GM12878 (cell line): ENCODE measurements around the gene PODN. TPM values are rescaled to one million over a fixed set of nuclear protein-coding genes. Genes with fewer than 3 reads are reported as not detected.

Experiments used
- ATAC-seq: fragments of 200-7000 bp; cut with Tn5 transposase; 3 replicates; pipeline ENCODE4 v1.9.1; 2020; ENCODE audit warnings: mild to moderate bottlenecking, moderate library complexity
- BruUV-seq: library from RNA; stranded (reverse); fragments of 400-500 nt; replicated peaks from 2 replicates; lab custom pipeline; 2021; lab: Mats Ljungman, UMichigan
- CTCF ChIA-PET: fragments of 300-600 bp; sonication (Branson Sonifier 250); formaldehyde crosslinking; extraction: SDS; loops from one replicate; lab custom pipeline; 2021; ENCODE audit warnings: inconsistent platforms; lab: Yijun Ruan, JAX
- POLR2A ChIA-PET: fragments of 350-600 bp; formaldehyde crosslinking; extraction: SDS; loops from one replicate; lab custom pipeline; 2021; ENCODE audit warnings: inconsistent platforms; lab: Charles Lee
- RAD21 ChIA-PET: fragments of 300-600 bp; sonication (Branson Sonifier 250); formaldehyde crosslinking; loops from one replicate; lab custom pipeline; 2023; ENCODE audit warnings: antibody characterized with exemption; ENCODE audit not compliant: unreplicated experiment; lab: Charles Lee
- SMC1A ChIA-PET: fragments of 300-600 bp; sonication (Branson Sonifier 250); formaldehyde crosslinking; loops from one replicate; lab custom pipeline; 2023; ENCODE audit not compliant: unreplicated experiment, uncharacterized antibody; lab: Charles Lee
- DNase-seq: peaks from one replicate; pipeline ENCODE4 v3.0.0-alpha.2; 2011; ENCODE audit warnings: low read depth, low spot score
- FAIRE-seq: peaks from 3 replicates; lab custom pipeline; 2011; peaks lifted over from hg19 to GRCh38; lab: Jason Lieb, UNC
- H2AFZ ChIP-seq: 2 replicates; pipeline ENCODE4 v1.6.0; 2011; ENCODE audit warnings: low read depth, low read length, control low read depth; ENCODE audit not compliant: control insufficient read depth
- H3K27ac ChIP-seq: 2 replicates; pipeline ENCODE4 v1.5.1; 2011; ENCODE audit warnings: control low read depth; ENCODE audit not compliant: control insufficient read depth, insufficient read depth
- H3K27me3 ChIP-seq, 2 experiments: replicated peaks in 1 of 2; 2 replicates each; pipeline versions ENCODE4 v1.6.0 to v1.6.1; 2011; ENCODE audit warnings: low read length in 1 of 2; ENCODE audit not compliant: control insufficient read depth in 2 of 2, insufficient read depth in 2 of 2
- H3K36me3 ChIP-seq, 2 experiments: 2 replicates each; pipeline ENCODE4 v1.5.1; 2011; ENCODE audit warnings: low read length in 1 of 2; ENCODE audit not compliant: control insufficient read depth in 2 of 2, insufficient read depth in 2 of 2
- H3K4me1 ChIP-seq: 2 replicates; pipeline ENCODE4 v1.6.1; 2011; ENCODE audit warnings: mild to moderate bottlenecking, low read length, moderate library complexity, mixed read lengths; ENCODE audit not compliant: control insufficient read depth, insufficient read depth
- H3K4me2 ChIP-seq: 2 replicates; pipeline ENCODE4 v1.6.0; 2011; ENCODE audit warnings: control low read depth; ENCODE audit not compliant: control insufficient read depth, insufficient read depth
- H3K4me3 ChIP-seq: fragments of 200-600 bp; sonication (generic); 2 replicates; pipeline ENCODE4 v1.5.1; 2016
- H3K79me2 ChIP-seq: 2 replicates; pipeline ENCODE4 v1.6.0; 2011; ENCODE audit warnings: low read length; ENCODE audit not compliant: control insufficient read depth, insufficient read depth
- H3K9ac ChIP-seq: 2 replicates; pipeline ENCODE4 v1.8.0; 2011; ENCODE audit warnings: low read length, control low read depth, mixed read lengths; ENCODE audit not compliant: control insufficient read depth, insufficient read depth
- H3K9me3 ChIP-seq: replicated peaks from 3 replicates; pipeline ENCODE4 v1.5.1; 2011; ENCODE audit warnings: mild to moderate bottlenecking, low read length; ENCODE audit not compliant: control insufficient read depth, insufficient read depth
- H4K20me1 ChIP-seq: 2 replicates; pipeline ENCODE4 v1.6.0; 2011; ENCODE audit not compliant: control insufficient read depth, insufficient read depth
- CBFB ChIP-seq: IDR thresholded peaks from 2 replicates; pipeline ENCODE4 v1.6.1; 2016; ENCODE audit warnings: antibody characterized with exemption, low read depth
- EED ChIP-seq: sonication (generic); IDR thresholded peaks from 2 replicates; pipeline ENCODE4 v1.6.1; 2016; ENCODE audit warnings: antibody characterized with exemption, low read depth
- EP300 ChIP-seq, 2 experiments: fragments of 150-350 bp in 1 of 2; IDR thresholded peaks; 2 replicates each; pipeline ENCODE4 v1.6.1; 2011 to 2012; ENCODE audit warnings: low read depth in 2 of 2, low read length in 2 of 2, borderline replicate concordance in 1 of 2, improper control_type of control experiment in 1 of 2, inconsistent platforms in 1 of 2; ENCODE audit not compliant: control insufficient read depth in 1 of 2
- GABPA ChIP-seq: IDR thresholded peaks from 2 replicates; pipeline ENCODE4 v1.6.1; 2014; ENCODE audit warnings: antibody characterized with exemption, low read depth, mild to moderate bottlenecking, inconsistent platforms
- HDGF ChIP-seq: fragments of 450-650 bp; IDR thresholded peaks from 2 replicates; pipeline ENCODE4 v1.6.1; 2016; ENCODE audit warnings: antibody characterized with exemption
- IKZF1 ChIP-seq: fragments of 450-650 bp; conservative IDR thresholded peaks from 2 replicates; pipeline ENCODE4 v1.6.1; 2017; ENCODE audit warnings: antibody characterized with exemption, mild to moderate bottlenecking
- KLF5 ChIP-seq: fragments of 450-650 bp; IDR thresholded peaks from 2 replicates; pipeline ENCODE4 v1.6.1; 2014; ENCODE audit warnings: mild to moderate bottlenecking; ENCODE audit not compliant: partially characterized antibody
- MEF2A ChIP-seq: IDR thresholded peaks from 2 replicates; pipeline ENCODE4 v1.6.1; 2011; ENCODE audit warnings: low read depth, mild to moderate bottlenecking, low read length, moderate library complexity; ENCODE audit not compliant: insufficient read depth
- MXI1 ChIP-seq: fragments of 150-350 bp; IDR thresholded peaks from 2 replicates; pipeline ENCODE4 v1.6.1; 2011; ENCODE audit warnings: low read depth, mild to moderate bottlenecking, inconsistent platforms, low read length, improper control_type of control experiment
- NR2C1 ChIP-seq: fragments of 450-650 bp; IDR thresholded peaks from 2 replicates; pipeline ENCODE4 v1.6.1; 2017; ENCODE audit warnings: antibody characterized with exemption, mild to moderate bottlenecking, moderate library complexity
- PAX5 ChIP-seq: IDR thresholded peaks from 2 replicates; pipeline ENCODE4 v1.6.1; 2011; ENCODE audit warnings: low read depth, low read length, borderline replicate concordance
- PML ChIP-seq: IDR thresholded peaks from 2 replicates; pipeline ENCODE4 v1.6.1; 2012; ENCODE audit warnings: low read length, inconsistent platforms
- RAD21 ChIP-seq: IDR thresholded peaks from 2 replicates; pipeline ENCODE4 v1.6.1; 2011; ENCODE audit warnings: mild to moderate bottlenecking, low read depth, low read length, moderate library complexity; ENCODE audit not compliant: insufficient read depth
- RBBP5 ChIP-seq: fragments of 200-600 bp; sonication (generic); conservative IDR thresholded peaks from 2 replicates; pipeline ENCODE4 v1.6.1; 2016
- RCOR1 ChIP-seq: conservative IDR thresholded peaks from 2 replicates; pipeline ENCODE4 v1.6.1; 2012; ENCODE audit warnings: low read depth, low read length, improper control_type of control experiment
- SP1 ChIP-seq: IDR thresholded peaks from one replicate; pipeline ENCODE4 v1.6.1; 2011; ENCODE audit warnings: low read depth, low read length
- SPI1 ChIP-seq: IDR thresholded peaks from 2 replicates; pipeline ENCODE4 v1.6.1; 2011; ENCODE audit warnings: low read depth, mild to moderate bottlenecking, low read length, moderate library complexity, borderline replicate concordance; ENCODE audit not compliant: insufficient read depth
- YY1 ChIP-seq: IDR thresholded peaks from 2 replicates; pipeline ENCODE4 v1.6.1; 2011; ENCODE audit warnings: low read depth, mild to moderate bottlenecking, low read length
- WGBS: methylation state at CpG from one replicate; pipeline ENCODE4 v1.1.6; 2016; ENCODE audit warnings: low lambda C conversion rate; ENCODE audit not compliant: insufficient replicate concordance, insufficient coverage; ENCODE audit errors: missing lambda C conversion rate; 5-methylcytosine and 5-hydroxymethylcytosine counted together
- in situ Hi-C: fragments of 300-500 bp; cut with MboI; formaldehyde crosslinking; loops from 9 replicates; pipeline ENCODE4 v1.14.3; 2018; ENCODE audit warnings: mixed read lengths
- intact Hi-C: fragments of 100-400 bp; cut with micrococcal nuclease; formaldehyde crosslinking; loops from one replicate; pipeline ENCODE4 v1.14.2; 2022; ENCODE audit not compliant: unreplicated experiment
- polyA plus RNA-seq, 11 experiments: library from polyadenylated mRNA; depleted of rRNA in 4 of 11; unstranded in 6 of 11; stranded (reverse) in 5 of 11; fragments of >200 nt; fragmentation: Nextera tagmentation in 4 of 11; fragmentation: Illumina TruSeq in 1 of 11; extraction: Ambion mirVana in 4 of 11; extraction: Trizol in 1 of 11; gene quantifications; 1 replicate in 1 of 11; 2 replicates in 10 of 11; pipeline versions ENCODE4 v1.2.1 to v1.2.3, GENCODE V29; 2011 to 2016; ENCODE audit warnings: inconsistent platforms in 2 of 11, missing spikeins in 2 of 11, low read depth in 1 of 11
- total RNA-seq, 4 experiments: library from RNA; depleted of rRNA in 3 of 4; stranded (reverse); fragments of >200 nt in 3 of 4; fragmentation: Illumina TruSeq in 1 of 4; extraction: Trizol in 1 of 4; gene quantifications; 2 replicates each; pipeline versions ENCODE4 v1.2.1 to v1.2.3, GENCODE V29; 2013 to 2021
- TF ChIP-seq, protein P1 (sequence below): fragments of 150-350 bp; IDR thresholded peaks from 2 replicates; pipeline ENCODE4 v1.6.1; 2014; ENCODE audit warnings: mild to moderate bottlenecking, low read depth, low read length
- TF ChIP-seq, protein P2 (sequence below): IDR thresholded peaks from 2 replicates; pipeline ENCODE4 v1.6.1; 2012; ENCODE audit warnings: improper control_type of control experiment, low read depth, low read length; ENCODE audit not compliant: insufficient replicate concordance

The PODN gene
- total and polyA plus RNA-seq, 10 of the 15 experiments (the other 5 are each of a cell fraction or from before 2014, with no cell fraction given): 0.10 TPM; not detected in 9

DNA sequence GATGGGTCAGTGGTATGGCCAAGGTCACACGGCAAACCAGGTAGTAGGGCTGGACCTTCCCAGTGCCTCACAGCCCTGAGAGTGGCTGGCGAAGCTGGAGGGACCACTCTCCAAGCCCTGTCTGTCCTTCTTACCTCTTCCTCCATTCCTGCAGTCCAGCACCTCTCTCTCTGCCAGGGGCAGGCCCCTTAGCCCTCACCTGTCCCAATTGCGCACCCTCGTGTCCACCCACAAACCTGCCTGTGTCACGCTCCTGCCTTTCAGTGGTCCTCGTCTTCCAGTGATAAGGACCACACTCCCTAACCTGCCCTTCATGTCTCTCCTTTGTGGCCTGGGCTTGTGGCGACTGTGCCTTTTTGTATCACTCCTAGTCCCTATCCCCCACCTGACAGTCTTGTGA lies 3.4 kb downstream of the PODN start:
- Histone ChIP-seq H2AFZ (no peak overlapping the region), H4K20me1 (no peaks in the 10 kb centered on the region), H3K27me3 (peaks cover 5 to 7% of the 10 kb centered on the region in 2 experiments), H3K36me3 (no peaks in the 10 kb centered on the region), H3K9ac (no peak overlapping the region), H3K4me1 (no peaks in the 10 kb centered on the region), H3K4me2 (no peak overlapping the region), H3K27ac (no peak overlapping the region), H3K4me3 (no peak overlapping the region), H3K9me3 (no peaks in the 10 kb centered on the region), H3K79me2 (no peaks in the 10 kb centered on the region)
- CTCF ChIA-PET: no interaction called here
- BruUV-seq: no TSS peak
- in situ Hi-C loops (no loop called here), intact Hi-C loops (no loop called here)
- TF ChIP-seq, protein P1, sequence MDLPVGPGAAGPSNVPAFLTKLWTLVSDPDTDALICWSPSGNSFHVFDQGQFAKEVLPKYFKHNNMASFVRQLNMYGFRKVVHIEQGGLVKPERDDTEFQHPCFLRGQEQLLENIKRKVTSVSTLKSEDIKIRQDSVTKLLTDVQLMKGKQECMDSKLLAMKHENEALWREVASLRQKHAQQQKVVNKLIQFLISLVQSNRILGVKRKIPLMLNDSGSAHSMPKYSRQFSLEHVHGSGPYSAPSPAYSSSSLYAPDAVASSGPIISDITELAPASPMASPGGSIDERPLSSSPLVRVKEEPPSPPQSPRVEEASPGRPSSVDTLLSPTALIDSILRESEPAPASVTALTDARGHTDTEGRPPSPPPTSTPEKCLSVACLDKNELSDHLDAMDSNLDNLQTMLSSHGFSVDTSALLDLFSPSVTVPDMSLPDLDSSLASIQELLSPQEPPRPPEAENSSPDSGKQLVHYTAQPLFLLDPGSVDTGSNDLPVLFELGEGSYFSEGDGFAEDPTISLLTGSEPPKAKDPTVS: no peak
- TF ChIP-seq HDGF (no peak), IKZF1 (no peak), CBFB (no peak), RBBP5 (no peak), RAD21 (no peak), SP1 (no peak), MXI1 (no peak), MEF2A (no peak), PAX5 (no peak), GABPA (no peak), SPI1 (no peak), EP300 (IDR thresholded peaks at IDR 0.05; ENCODE audit: borderline replicate concordance in 1 of 2, control insufficient read depth in 1 of 2, low read depth in 2 of 2, low read length in 2 of 2) (no peak), NR2C1 (no peak), KLF5 (no peak), RCOR1 (no peak), YY1 (no peak), PML (no peak), EED (no peak)
- TF ChIP-seq, protein P2, sequence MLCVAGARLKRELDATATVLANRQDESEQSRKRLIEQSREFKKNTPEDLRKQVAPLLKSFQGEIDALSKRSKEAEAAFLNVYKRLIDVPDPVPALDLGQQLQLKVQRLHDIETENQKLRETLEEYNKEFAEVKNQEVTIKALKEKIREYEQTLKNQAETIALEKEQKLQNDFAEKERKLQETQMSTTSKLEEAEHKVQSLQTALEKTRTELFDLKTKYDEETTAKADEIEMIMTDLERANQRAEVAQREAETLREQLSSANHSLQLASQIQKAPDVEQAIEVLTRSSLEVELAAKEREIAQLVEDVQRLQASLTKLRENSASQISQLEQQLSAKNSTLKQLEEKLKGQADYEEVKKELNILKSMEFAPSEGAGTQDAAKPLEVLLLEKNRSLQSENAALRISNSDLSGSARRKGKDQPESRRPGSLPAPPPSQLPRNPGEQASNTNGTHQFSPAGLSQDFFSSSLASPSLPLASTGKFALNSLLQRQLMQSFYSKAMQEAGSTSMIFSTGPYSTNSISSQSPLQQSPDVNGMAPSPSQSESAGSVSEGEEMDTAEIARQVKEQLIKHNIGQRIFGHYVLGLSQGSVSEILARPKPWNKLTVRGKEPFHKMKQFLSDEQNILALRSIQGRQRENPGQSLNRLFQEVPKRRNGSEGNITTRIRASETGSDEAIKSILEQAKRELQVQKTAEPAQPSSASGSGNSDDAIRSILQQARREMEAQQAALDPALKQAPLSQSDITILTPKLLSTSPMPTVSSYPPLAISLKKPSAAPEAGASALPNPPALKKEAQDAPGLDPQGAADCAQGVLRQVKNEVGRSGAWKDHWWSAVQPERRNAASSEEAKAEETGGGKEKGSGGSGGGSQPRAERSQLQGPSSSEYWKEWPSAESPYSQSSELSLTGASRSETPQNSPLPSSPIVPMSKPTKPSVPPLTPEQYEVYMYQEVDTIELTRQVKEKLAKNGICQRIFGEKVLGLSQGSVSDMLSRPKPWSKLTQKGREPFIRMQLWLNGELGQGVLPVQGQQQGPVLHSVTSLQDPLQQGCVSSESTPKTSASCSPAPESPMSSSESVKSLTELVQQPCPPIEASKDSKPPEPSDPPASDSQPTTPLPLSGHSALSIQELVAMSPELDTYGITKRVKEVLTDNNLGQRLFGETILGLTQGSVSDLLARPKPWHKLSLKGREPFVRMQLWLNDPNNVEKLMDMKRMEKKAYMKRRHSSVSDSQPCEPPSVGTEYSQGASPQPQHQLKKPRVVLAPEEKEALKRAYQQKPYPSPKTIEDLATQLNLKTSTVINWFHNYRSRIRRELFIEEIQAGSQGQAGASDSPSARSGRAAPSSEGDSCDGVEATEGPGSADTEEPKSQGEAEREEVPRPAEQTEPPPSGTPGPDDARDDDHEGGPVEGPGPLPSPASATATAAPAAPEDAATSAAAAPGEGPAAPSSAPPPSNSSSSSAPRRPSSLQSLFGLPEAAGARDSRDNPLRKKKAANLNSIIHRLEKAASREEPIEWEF: no peak
- DNase-seq (no peak), ATAC-seq (no peak), FAIRE-seq (no peak)
- RAD21 ChIA-PET: interaction anchor here (0.7 kb wide), 1 partner anchor 147 kb away, joined by 4 read pairs; no protein-coding TSS in a partner anchor
- WGBS: 36% methylated on average over 7 of the region's 7 CpGs
- POLR2A ChIA-PET: interaction anchor here (0.6 kb wide), 1 partner anchor 339 kb away, joined by 4 read pairs; no protein-coding TSS in a partner anchor
- SMC1A ChIA-PET: no interaction called here
